HG03354 (cell line): Measurements from ENCODE around the gene ARPC3.
"Not testable (repeated sequence)": the region's sequence is repeated elsewhere in the genome, so short reads cannot be mapped to it uniquely, and the experiment has no call there.

Experiments used
- ATAC-seq: cut with Tn5 transposase; IDR thresholded peaks from one replicate; pipeline ENCODE4 v1.9.1; 2021; ENCODE audit warnings: mild to moderate bottlenecking; ENCODE audit not compliant: unreplicated experiment, poor library complexity, severe bottlenecking

The ARPC3 gene

DNA sequence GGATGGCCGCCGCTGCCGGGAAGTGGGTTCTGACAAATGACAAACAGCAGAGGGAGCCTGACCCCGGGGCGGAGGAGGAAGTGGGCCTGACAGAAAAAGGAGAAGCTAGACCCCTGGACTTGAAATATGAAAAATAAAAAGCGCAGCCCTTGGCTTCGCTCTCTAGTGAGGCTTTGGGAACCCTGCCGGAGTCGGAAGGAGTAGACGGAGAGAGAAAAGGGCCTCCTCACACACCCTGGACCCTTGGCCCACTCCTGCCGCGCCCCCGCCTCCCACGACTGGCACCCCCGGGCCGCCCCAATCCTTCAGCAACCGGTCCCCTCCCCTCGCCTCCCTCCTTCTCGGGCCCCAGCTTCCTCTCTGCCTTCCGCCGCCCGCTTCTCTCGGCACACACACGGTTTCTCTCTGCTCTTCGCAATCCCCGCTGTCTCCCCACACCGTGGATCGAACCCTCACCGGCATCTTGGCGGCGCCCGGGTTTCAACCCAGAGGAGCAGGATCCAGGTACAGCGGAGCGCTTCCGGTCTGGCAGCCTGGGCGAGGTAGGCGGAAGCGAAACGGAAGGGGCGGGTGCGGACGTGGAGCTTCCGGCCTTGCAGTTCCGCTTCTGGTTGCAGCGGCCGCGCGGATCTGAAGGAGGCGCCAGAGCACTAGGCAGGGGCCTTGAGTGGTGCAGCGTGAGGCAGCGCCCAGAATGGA is at the start of gene ARPC3:
Gene ARPC3, minus strand, starts transcription at position 539 of the 699 bp plus-strand sequence. Its CDS starts 77 bp downstream, at position 462.
- ATAC-seq, result peak; percentile 93

GRCh38 chr12:110498984-110499706 is 49.0 kb upstream of the ARPC3 start:
- no peak for ATAC-seq

GRCh38 chr12:110475426-110475825 is 25.3 kb upstream of the ARPC3 start:
- ATAC-seq, result no peak

DNA sequence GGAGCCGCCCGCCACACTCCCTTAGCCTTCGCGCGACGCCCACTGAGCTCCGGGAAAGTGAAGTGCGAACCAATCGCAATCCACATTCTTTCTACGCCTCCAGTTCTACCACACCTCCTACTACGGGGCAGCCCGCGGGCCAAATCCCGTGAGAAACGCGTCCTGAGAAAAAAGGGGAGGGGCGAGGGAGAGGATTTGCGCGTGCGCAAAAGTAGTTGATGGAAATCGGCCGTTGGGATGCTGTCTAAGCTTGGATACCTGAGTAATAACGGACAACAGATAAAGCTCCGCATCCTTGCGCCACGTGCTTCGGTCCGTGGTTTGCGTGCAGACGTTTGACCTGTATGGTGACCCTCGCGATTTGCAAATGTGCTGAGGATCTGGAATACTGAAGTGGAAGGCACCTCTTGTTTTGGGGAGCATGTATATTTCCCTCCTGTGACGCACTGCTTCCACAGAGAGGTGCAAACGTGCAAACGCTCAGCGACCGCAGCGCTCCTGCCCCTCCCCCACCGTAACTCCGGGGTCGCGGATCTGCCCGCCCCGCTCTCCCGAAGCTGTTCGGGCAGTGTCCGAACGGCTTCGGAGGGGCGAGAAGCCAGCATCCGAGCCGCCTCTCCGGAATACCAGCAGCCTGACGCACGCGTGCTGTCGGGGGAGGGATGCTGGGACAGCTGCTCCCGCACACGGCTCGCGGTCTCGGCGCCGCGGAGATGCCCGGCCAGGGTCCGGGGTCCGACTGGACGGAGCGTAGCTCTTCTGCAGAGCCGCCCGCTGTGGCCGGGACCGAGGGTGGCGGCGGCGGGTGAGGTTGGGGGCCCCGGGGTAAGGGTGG is 18.3 kb upstream of the ARPC3 start, which contains the start of the genes FAM216A and GPN3:
Gene FAM216A, plus strand, starts transcription at position 632 of the 835 bp plus-strand sequence. Its CDS starts 31 bp downstream, at position 663.
Gene GPN3, minus strand, starts transcription at position 44 of the 835 bp plus-strand sequence. CDS start 54 bp downstream, outside the sequence.
- peak; percentile 81 for ATAC-seq

DNA sequence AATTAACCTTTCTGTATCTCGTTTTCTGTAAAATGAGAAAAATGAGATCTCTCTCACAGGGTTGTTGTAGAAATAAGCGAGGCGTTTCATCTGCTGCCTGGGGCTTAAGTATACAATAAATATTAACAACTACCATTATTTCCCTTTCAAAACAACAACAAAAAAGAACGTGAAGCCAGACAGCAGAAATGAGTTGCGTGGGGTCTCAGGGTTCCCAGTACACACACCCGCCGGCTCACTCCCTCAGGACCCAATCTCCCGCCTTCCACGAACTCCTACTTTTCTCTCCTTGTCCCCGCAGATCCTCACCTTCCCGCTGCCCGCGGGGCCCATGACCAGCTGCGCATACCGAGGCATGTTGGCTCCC is 17.7 kb upstream of the ARPC3 start:
- ATAC-seq, result no peak

DNA sequence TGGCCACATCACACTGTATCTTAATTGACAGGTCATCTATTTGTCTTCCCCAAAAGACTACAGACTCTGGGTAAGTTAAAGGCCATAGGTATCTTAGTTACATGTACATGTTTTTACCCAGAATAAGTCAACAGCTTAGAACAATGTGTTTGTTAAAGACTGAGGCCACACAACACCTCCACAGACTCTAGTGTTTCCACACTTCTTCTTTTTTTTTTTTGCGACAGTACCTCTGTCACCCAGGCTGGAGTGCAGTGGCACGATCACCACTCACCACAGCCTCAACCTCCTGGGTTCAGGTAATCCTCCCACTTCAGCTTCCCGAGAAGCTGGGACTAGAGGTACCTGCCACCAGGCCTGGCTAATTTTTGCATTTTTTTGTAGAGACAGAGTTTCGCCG is 16.7 kb upstream of the ARPC3 start:
- ATAC-seq, result no peak

GRCh38 chr12:110465765-110466164 is 15.6 kb upstream of the ARPC3 start:
- ATAC-seq, result not testable (repeated sequence)

GRCh38 chr12:110465024-110465423 is 14.9 kb upstream of the ARPC3 start:
- no peak for ATAC-seq

DNA sequence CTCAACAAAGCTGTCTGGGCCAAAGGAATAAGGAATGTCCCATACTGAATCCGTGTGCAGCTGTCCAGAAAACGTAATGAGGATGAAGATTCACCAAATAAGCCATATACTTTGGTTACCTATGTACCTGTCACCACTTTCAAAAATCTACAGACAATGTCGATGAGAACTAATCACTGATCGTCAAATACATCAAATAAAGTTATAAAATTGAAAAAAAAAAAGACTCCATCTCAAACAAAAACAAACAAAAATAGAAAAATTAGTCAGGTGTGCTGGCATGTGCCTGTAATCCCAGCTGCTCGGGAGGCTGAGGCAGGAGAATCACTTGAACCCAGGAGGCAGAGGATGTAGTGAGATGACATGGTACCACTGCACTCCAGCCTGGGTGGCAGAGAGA is 11.1 kb upstream of the ARPC3 start:
- ATAC-seq, result not testable (repeated sequence)

DNA sequence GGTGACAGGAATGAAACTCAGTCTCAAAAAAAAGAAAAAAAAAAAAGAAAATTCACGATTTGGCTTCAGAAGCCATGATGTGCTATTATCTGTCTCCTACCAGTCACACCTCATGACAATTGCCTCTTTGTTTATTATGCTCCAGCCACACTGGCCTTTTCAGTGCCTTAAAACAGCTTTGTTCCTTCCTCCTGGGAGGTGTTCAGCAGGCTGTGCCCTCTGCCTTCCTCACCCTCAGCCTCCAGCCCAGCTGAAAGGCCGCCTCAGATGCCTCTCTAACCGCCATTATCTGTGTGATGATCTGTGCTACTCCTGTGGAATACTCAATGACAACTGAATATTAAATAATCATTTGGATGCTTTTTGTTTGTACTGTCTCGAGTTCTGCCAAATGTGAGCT is 8.6 kb upstream of the ARPC3 start:
- no peak for ATAC-seq

DNA sequence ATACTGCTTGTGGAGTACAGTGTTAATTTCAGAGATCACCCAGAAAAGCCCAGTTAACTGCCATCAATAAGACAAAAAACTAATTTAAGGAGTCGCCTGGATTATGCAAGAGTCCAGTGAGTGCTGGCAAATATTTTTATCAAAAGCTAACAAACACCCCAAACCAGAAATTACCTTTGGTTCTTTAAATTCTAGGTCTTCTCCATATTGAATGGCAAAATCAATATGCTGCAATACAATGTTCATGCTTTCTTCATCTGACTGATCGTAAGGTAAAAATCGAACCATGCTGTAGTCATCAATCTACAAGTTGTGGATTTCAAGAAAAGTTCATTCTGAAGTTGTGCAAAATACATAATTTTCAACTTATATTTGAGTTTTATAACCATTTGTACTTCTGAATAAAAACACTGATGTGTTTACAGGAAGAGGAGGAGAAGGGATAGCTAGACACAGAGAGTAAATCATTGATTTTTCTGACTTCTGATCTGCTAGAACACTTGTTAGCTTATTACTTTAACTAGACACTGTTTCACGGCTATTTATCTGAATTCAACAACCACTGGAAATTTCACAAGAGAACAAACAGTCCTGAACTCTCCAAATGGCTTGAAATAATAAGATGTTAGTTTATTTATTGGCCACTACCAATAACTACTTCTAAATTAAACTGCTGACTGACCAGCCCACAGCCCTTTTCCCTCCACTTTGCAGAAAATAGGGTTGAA is 3.6 kb upstream of the ARPC3 start:
- no peak for ATAC-seq

DNA sequence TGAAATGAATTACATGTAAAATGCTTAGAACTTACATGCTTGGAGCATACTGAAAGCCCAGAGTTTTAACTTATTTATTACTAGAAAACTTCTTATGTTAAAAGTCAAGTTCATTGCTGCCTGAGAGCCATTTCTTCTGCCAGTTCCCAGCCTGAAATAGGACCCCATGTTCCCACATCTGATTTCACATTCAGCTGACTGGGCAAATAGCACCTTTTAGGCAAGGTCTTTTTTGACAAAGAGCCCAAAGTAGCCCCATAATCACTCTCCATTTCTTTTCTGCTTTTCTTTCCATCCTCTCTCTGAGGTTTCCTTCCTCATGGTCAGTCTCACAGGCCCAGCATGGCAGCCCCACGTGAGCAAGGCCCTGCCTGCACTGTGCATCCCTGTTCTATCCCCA is 1.1 kb upstream of the ARPC3 start:
- ATAC-seq, result no peak

GRCh38 chr12:110444455-110444854 is 5.7 kb downstream of the ARPC3 start:
- ATAC-seq, result no peak

- ATAC-seq, result no peak
These were observed 13.9 kb downstream of the ARPC3 start for GRCh38 chr12:110436231-110436630.

GRCh38 chr12:110431957-110432587 is 18.1 kb downstream of the ARPC3 start:
- no peak for ATAC-seq

GRCh38 chr12:110429676-110430075 is 20.5 kb downstream of the ARPC3 start:
- ATAC-seq, result not testable (repeated sequence)

DNA sequence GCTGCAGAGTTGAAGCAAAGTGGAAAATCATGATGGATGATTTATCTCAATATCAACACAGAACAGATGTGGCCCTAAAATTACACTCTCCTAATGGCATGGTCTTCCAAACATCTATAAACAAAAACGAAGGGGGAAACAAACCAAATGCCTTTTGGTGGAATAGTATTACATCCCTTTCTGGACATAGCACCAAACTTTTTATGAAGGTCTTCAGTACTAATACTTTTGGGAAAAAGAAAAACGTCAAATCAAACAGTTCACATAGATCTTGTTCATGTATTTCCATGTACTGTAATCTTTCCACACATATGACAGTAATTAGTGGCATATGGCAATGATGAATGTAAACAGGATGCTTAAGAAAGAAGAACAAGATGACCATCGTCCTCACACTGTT is 23.7 kb downstream of the ARPC3 start:
- no peak for ATAC-seq

DNA sequence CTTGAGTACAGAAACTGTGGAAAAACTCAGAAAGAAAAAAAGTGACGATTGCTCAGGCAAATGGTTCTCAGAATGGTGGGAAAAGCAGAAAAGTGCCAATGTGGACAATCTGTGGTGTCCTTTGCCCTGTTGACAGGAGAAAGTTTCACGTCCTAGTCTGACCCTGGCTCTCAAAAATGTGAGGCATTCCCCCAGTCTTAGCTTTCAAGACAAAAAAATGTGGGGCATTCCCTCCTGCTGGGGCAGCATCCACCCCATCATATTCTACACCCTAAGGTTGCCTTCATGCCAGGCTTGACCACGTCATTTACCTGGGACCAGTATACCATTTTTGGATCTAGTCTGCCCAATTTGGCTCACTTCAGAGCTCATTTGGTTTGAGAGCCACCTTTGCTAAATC is 25.9 kb downstream of the ARPC3 start:
- ATAC-seq, result no peak

GRCh38 chr12:110421701-110422100 is 28.4 kb downstream of the ARPC3 start:
- ATAC-seq, result no peak
